GM18870 (cell line): ENCODE data around the gene LASP1.
A peak's percentile ranks its signal among the peaks of the same experiment; 100 is the strongest.

Experiments
- ATAC-seq: cut with Tn5 transposase; IDR thresholded peaks from one replicate; pipeline ENCODE4 v1.9.1; 2021; ENCODE audit warnings: moderate library complexity; ENCODE audit not compliant: unreplicated experiment

The LASP1 gene

DNA sequence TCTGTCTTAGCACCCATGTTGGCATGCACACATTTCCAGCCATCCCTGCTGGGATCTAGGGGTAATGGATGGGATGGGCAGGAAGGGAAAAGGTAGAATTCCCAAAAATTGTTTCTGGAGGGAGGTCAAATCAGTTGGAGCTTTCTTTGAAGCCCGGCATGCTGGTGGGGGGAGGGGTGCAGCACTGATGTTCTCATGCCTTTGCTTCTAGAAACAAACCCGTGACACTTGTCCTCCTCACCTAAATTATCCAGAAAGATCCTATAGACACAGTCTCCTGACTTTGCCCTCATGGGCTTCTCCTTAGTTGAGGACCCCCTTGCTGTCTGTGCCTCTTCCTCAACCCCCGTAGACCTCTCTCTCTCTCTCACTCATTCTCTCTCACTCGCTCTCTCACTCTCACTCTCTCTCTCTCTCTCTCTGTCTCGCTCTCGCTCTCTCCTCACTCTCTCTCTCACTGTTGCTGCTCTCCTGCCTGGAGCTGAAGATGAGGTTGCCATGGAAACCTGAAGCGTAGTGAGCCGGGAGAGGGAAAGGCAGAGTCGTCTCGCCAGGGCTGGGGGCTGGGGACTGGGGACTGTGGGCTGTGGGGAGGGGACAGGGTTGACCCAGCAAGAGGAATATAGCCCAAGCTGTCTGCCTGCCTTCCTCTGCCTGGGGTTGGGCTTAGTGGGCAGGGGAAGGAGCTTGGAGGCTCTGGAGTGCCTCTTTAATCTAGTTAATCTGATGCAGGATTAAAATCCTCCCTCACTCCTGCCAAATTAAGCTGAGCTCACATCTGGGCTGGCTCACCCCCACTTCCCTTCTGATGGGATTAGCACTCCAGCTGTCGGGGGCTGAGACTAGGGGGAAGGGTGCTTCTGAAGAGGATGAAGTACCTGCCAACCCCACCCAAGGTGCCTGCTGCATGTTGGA, 16.1 kb downstream of the LASP1 start:
- ATAC-seq = no peak

DNA sequence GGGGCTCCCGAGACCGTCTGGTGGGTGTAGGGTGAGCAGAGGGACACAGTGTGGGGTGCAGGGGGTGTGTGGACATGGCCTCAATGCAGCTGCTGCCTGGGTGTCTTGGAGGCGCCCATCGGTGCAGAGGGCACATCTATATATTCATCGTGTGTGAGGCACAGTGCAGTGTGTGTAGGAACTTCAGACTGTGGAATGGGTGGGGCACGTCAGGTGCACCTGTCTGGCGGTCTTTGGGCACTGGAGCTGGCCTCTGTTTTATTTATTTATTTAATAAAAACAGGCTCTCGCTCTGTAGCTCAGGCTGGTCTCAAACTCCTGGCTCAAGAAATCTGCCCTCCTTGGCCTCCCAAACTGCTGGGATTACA, 16.8 kb downstream of the LASP1 start:
- ATAC-seq = no peak

DNA sequence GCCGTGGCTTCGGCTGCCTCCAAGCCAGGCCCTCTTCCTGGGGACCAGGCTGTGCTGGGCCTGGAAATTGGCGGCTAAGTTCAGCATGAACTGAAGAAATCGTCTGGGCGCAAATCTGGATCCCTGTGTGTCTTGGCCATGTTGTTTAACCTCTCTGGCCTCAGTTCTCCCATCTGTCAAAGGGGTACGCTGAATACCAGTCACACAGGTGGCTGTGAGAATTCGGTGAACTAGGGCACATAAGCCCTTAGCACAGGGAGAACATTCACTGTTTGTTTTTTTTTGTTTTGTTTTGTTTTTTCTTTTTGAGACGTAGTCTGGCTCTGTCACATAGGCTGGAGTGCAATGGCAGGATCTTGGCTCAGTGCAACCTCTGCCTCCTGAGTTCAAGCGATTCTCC, 19.0 kb downstream of the LASP1 start:
- no peak for ATAC-seq

DNA sequence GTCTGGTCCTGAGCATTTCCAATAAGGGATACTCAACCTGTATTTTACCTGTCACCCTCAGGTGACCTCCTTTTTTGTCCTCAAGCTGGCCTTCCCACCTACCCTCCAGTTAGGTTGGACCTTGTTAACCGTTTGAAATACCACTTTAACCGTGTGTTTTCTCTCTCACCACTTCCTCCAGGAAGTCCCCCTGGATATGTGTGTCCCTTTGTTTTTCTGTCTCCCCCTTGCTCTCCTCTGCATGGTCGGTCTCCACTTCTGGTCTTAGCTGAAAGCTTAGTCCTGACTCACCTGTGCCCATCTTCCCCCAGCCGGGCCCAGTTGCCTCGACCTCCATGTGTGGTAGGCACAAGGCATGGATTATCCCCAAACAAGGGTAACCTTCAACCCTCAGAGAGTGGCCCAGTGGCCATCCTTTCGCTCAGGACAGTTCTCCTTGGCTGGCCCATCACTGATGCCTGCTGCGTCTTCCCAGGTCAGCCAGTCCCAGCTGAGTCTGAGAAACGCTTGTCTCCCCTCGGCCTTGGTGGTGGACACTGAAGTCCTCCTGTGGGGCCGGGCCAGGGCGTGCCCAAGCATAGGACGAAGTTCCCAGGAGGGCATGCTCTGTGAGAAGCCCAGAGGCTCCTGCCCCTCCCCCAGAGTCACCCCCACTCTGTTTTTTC, 20.0 kb downstream of the LASP1 start:
- no peak for ATAC-seq

- no peak for ATAC-seq
Observed at GRCh38 chr17:38890410-38890746, 20.5 kb downstream of the LASP1 start.

GRCh38 chr17:38891441-38891840, 21.6 kb downstream of the LASP1 start:
- ATAC-seq = no peak

DNA sequence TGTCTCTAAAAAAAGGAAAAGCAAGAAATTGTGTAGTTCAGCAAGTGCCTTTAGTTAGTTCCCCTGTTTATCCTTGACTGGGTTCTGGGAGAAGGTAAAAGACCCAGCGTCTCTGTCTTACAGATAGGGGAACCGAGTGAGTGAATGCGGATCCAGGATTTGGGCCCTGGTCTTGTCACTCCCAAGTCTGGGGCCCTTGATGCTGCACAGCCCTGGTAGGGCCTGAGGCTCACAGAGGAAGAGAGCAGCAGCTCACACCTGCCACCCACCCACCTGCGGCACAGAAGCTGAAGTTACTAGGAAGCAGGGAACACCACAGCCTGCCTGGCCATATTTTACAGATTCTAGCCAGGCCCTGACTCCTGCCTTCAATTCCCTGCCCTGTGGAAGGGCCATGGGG, 22.2 kb downstream of the LASP1 start:
- no peak for ATAC-seq

DNA sequence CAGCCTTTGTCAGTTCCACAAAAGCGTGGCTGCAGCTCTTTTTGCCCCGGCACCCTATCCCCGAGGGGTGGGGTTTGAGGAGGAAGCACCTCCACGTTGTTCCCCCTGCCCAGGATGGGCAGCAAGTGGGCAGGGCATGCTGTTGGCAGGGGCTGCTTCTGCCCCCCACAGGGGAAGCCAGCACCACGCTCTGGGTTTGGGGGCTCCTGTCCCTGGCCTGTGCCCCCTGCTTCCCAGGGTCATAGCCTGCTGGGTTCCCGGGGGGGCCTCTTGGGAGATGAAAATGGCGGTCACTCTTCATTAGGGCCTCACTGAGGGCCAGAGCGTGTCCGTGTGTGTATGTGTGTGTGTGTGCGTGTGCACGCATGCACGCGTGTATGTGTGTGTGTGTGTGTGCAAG, 22.8 kb downstream of the LASP1 start:
- no peak for ATAC-seq

GRCh38 chr17:38893113-38893512, 23.3 kb downstream of the LASP1 start:
- no peak for ATAC-seq

GRCh38 chr17:38893607-38894006, 23.7 kb downstream of the LASP1 start:
- ATAC-seq = no peak

- no peak for ATAC-seq
Observed at GRCh38 chr17:38894276-38894675, 24.4 kb downstream of the LASP1 start.

- no peak for ATAC-seq
Observed at GRCh38 chr17:38896346-38896954, 26.6 kb downstream of the LASP1 start.

DNA sequence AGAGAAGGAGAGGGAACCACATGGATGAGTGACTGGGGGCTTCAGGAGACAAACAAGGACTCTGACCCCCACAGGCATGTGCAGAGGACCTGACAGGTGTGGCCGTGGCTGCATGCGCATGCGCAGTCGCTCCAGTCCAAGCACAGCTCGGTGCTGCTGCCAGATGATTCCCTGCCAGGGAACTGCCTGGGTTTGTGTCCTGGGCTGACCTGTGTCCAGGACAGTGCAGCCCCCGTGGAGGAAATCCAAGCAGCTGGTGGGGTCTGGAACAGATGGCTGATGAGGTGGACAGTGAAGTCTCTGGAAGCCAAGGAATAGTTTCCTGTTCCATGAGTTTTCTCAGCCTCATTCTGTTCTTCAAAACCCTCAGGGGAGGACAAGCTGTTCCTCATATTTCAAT, 27.3 kb downstream of the LASP1 start:
- no peak for ATAC-seq

DNA sequence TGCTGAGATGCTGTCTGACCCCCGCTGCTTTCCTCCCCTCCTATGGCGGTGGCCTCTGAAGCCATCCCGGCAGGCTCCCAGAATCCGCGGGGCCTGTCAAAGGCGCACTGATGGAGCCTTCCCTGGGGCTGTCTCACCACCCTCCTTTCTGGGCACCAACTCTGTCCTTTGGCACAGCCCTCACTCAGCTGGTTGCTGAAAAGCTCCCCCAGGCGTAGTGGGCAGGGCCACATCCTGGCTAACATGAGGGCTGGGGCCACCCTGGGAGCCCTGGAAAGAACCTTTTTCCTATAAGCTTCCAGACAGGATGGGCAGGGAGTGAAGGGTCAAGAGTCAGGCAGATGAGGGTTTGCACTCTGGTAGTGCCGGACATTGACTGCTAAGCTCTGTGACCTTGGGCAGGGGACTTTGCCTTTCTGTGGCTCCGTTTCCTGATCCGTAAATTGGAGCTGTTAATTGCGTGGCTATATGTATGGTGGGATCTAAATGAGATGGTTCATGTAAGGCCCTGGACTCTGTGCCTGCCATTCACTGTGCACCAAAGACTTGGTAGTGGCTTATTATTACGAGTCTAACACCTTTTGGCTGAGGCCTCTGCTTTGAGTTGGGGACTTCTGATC, 27.9 kb downstream of the LASP1 start:
- ATAC-seq = no peak

DNA sequence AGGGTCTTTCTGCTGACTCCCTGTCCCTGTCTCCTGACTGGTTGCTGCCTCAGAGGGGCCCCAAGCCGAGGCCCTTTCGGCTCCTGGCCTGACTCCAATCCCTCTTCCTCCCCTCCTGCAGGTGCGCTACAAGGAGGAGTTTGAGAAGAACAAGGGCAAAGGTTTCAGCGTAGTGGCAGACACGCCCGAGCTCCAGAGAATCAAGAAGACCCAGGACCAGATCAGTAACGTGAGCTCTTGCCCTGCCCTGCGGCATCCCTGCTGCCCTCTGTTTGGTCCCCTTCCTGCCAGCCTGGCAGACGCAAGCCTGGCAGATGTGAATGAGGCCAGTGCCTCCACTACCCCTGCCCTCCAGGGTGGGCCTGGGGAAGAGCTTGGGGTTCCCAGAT, 28.4 kb downstream of the LASP1 start:
- ATAC-seq = no peak

GRCh38 chr17:38898812-38899348, 29.0 kb downstream of the LASP1 start:
- peak; percentile 70 for ATAC-seq

DNA sequence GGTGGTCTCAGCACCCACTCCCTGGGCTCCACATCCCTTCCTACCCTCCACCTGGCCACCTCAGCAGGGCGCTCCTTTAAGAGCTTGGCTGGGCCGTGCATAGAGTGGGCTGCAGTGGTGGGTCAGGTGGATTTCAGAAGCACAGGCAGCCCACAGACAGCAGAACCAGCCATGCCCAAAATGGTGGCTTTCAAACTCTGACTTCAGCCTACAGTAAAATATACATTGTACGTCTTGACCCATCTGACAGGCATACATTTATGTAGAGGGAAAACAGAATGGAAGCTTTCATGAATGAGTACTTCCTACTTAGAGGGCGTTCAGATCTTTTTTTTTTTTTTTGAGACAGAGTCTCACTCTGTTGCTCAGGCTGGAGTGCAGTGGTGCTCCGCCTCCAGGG, 29.6 kb downstream of the LASP1 start:
- no peak for ATAC-seq

- ATAC-seq = no peak
Observed at GRCh38 chr17:38900978-38901656, 31.3 kb downstream of the LASP1 start.

GRCh38 chr17:38903404-38903803, 33.5 kb downstream of the LASP1 start:
- no peak for ATAC-seq

- no peak for ATAC-seq
Observed at GRCh38 chr17:38904892-38905291, 35.0 kb downstream of the LASP1 start.

DNA sequence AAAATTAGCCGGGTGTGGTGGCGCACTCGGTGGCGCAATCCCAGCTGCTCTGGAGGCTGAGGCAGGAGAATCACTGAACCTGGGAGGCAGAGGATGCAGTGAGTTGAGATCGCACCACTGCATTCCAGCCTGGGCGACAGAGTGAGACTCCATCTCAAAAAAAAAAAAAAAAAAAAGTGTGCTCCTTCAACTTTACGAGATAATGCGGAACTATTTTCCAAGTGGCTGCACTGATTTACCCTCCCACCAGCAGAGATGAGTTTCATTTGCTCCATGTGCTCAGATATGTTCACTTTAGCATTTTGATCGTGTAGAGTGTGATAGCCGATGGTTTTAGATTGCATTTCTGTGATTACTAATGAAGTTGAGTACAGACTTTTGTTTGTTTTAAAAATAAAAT, 35.5 kb downstream of the LASP1 start:
- ATAC-seq = no peak
